CD4-positive, alpha-beta T cell treated with Interleukin-17A for 4 hours (primary cell): ENCODE measurements around the gene B4GALT7.
A peak's percentile ranks its signal among the peaks of the same experiment; 100 is the strongest.

Experiments used
- DNase-seq: peaks from one replicate; pipeline ENCODE4 v3.0.0-alpha.2; 2020; ENCODE audit warnings: mixed read lengths

The B4GALT7 gene

DNA sequence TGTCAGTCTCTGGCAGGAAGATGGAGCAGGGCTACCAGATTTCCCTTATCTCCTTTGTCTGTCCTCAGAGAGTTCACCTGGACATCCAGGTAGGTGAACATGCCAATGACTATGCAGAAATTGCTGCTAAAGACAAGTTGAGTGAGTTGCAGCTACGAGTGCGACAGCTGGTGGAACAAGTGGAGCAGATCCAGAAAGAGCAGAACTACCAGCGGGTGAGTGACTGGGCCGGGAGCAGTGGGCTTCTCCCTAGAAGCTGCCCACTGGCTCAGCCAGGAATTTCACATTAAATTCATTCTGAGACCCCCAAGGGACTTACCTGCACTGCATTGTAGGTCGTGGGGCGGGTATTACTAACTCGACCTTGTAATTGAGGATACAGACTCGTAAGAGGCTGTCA is 5.9 kb upstream of the B4GALT7 start:
- DNase-seq: no peak

DNA sequence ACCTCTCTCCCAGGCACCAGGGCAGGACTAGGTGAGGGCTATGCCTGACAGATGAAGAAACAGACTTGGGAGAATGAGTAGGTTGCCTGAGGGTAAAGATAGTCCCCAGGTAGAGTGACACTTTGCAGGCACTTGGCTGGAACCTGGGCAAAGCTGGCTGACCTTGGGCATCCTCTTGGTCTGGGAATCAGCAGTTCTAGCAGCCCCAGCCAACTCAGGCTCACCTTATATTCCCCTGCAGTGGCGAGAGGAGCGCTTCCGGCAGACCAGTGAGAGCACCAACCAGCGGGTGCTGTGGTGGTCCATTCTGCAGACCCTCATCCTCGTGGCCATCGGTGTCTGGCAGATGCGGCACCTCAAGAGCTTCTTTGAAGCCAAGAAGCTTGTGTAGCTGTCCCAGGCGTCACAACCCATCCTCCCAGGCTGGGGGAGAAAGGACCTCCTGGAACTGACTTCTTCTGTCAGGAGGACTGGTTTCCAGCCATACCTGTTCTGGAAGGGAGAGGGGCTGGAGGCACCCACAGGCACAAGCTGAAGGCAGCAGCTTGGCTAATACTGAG is 4.8 kb upstream of the B4GALT7 start:
- no peak for DNase-seq

DNA sequence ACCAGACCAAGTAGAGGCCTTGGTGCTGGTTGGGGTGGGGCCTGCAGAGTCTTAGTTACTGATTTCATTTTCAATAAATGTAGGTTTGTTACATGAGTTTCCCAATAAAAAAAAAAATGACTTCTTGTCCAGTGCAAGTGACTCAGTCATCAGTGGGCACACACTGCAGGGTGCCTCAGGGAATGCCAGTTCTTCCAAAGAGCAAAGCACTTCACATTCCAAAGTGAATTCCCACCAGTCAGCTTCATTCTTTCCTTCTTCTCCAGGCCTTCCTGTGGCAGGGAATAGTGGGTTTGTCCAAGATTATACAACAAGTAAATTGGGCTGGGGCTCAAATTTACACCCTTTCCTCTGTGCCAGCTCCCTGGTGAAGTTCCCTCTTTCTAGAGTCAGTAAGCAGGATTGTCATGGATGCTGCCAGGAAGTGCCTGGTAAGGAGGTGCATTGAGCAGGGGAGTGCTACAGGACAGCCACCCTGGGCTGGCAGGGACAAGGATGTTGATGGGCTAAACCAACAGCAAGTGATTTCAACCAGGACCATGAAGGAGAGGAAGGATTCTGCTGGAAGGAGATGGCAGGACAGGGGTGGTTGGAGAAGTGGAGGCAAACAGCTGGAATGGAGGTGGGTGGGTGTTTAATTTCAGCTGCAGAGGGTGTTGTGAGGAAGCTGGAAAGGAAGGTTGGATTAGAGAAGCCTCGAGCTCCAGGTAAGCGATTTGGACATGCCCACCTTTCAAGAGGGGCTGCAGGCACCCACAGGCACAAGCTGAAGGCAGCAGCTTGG is 3.7 kb upstream of the B4GALT7 start:
- DNase-seq: no peak

DNA sequence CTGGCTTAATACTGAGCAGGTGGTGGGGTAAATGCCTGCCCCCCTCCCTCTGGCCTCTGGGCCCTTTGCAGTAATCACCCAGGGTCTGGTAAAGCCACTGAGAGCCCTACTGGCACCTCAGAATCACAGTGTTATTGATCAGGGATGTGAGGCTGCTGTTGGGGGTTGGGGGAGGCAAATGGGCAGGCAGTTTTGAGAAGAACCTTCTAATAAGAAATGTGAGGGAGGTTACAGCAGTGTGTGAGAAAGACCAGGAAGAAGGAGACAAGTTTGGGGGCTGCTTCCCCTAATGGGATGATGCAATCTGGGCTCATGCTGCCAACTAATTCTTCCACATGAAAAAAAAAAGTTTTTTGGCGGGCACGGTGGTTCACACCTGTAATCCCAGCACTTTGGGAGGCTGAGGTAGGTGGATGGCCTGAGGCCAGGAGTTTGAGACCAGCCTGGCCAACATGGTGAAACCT is 3.1 kb upstream of the B4GALT7 start:
- no peak for DNase-seq

DNA sequence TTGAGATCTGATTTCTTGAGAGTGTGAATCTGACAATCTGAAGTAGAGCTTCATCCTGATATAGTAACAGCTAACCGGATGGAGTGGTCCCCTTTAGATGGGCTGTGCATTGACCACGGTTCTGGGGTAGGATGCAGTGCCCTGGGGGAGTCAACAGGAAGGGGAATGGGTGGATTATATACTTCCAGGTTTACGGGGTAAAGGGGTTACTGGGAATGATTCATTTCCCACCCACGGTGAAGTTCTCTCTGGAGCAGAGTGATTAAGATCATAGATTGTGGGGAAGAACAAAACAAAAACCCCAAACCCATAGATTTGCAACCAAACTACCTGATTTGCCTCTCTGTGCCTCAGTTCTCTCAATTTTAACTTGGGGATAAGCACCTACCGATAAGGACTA is 1.5 kb upstream of the B4GALT7 start:
- DNase-seq: no peak

DNA sequence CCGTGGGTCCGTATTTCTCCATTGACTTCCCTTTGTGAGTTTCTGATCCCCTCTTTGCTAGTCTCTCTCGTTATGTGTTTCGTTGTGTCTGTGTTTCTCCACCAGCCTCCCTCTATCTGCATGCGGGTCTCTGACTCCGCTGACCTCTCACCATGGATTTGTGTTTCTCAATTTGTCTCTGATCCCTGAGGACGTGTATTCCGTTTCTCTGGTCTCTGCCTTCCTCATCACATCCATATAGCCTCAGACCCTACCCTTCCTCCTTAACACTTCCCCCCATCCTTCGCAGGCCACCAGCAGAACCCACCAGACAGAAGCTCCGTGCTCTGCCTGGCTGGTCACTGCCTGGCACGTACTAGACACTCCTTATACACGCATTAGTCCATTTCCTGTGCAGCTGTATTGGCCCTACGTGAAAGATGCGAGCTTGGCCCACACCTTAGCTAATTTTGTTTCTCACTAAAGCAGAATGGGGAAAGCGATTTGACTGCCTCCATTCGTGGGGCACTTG is 631 bp downstream of the B4GALT7 start:
- DNase-seq: no peak

DNA sequence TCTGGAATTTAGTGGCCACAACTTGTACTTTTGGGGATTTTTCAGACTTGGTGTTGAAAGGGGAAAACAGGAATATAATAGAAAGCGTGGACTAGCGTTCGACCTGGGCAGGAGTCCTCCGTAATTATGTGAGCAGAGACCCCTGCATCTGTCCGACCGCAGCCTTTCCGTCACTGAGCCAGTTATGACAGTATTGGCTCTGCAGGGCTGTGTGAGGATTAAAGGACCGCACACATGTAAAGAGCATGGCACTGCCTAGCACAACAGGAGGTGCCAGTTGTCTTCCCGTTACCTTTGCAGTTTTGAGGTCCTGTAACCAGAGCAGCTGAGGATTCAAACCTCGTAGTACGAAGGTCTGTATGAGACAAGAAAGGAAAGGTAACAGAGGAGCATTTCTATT is 1.2 kb downstream of the B4GALT7 start:
- DNase-seq: no peak

DNA sequence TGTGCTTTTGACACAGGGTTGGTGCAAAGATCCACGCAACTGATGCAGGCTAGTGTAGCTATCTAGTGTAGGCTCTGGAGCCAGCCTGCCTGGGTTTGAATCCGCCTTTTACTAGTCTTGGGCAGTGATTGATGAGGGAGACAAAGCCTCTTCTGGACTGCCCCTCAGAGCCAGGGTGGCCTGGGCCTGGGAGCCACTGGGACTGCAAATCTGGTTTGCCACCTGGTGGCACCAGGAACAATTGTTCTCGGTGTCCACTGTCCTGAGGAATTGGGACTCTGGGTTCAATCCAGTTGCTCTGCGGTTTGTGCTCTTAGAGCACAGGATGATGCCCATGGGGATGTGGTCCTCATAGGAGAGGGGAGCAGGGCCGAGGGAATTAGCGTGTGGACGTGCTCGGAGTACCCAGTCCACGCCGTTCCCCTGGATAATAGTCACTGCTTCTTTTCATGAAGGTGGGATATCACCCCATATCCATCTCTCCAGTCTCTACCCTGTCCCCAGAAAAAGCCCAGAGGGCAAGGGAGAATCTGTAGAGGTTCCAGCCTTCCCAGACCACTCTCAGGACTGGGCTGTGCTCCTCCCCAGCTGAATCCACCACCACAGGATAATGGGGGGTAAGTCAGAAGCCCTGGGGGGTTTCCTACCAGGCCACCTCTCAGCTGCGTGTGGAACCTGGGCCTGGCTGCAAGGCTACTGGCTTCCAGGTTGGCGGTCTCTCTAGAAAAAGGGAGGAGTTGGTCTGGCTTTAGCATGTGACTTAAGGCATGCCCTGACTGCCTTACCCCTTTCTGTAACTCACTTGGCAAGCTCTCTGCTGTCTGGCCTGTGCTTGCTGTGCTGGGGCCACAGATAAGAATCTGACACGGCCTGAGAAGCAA is 1.9 kb downstream of the B4GALT7 start:
- no peak for DNase-seq

DNA sequence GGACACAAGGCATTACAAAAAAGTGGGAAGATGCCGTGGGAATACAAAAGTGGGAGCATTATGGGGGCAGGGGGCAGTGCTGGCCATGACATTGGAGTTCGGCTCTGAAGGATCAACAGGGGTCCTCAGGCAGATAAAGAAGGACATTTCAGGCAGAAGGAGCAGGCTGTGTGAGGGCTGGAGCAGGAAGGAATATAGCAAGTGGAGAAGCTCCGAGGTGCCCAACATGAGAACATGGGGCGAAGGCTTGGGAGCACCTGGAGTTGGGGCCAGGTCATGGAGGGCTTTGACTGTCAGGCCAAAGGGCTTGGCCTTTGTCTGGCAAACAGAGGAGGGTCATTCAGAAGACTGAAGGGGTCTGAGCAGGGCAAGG is 2.5 kb downstream of the B4GALT7 start:
- DNase-seq: no peak

DNA sequence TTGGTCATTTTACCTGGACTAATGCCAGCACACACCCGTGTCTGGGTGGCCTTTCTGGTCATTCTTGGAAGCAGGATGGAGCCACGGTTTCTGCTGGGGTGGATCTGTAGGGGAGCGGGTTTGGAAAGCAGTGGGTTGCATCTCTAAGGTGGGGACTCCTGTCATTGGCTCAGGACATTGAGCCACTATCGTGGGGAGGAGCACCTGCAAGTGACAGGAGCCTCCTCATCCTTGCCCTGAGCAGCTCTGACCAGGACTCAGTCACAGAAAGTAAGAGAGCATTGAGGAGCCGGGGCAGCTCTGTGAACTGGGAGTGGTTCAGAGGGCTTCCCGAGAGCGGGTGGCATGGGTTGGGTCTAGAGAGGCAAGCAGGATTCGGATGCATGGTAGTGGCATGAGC is 3.7 kb downstream of the B4GALT7 start:
- DNase-seq: no peak

DNA sequence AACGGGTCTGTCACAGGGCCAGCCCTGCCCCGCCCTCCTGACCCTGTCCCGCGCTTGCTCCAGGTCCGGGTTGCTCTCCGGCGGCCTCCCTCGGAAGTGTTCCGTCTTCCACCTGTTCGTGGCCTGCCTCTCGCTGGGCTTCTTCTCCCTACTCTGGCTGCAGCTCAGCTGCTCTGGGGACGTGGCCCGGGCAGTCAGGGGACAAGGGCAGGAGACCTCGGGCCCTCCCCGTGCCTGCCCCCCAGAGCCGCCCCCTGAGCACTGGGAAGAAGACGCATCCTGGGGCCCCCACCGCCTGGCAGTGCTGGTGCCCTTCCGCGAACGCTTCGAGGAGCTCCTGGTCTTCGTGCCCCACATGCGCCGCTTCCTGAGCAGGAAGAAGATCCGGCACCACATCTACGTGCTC is 4.2 kb downstream of the B4GALT7 start:
- DNase-seq: no peak

DNA sequence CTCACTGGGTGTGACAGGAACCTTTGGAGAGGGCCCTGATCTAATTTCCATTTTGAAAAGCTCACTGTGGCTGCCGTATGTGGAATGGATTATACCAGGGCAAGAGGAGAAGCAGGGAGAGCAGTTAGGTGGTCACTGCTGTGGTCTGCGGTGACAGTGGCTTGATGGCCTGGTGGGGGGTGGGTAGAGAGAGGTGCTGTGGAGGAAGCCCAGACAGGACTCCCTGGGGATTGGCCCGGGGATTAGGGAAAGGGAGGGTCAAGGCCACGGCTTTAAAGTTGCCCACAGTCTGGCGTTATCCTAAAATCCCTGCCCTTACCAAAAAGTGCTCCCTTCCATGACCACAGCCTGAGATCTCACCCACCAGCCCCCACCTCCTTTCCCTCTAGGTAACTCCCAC is 4.7 kb downstream of the B4GALT7 start:
- no peak for DNase-seq

DNA sequence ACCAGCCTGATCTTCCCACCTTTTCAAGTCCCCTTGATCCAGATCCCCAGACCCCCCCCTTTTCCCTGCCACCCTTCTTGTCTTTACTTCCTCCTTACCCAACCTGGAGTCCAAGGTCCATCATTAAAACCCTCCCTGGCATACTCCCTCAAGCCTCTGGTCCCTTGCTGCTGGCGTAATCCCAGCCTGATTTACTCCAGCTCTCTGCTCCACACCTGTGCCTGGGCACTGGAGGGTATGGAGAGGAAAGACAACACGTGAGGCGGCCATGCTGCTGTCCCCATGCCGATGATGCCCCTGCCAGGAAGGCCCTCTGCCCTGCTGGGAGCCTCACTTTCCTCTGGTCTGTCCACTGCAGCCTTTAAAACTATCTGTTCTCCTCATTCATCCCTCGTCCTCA is 5.1 kb downstream of the B4GALT7 start:
- DNase-seq: no peak

DNA sequence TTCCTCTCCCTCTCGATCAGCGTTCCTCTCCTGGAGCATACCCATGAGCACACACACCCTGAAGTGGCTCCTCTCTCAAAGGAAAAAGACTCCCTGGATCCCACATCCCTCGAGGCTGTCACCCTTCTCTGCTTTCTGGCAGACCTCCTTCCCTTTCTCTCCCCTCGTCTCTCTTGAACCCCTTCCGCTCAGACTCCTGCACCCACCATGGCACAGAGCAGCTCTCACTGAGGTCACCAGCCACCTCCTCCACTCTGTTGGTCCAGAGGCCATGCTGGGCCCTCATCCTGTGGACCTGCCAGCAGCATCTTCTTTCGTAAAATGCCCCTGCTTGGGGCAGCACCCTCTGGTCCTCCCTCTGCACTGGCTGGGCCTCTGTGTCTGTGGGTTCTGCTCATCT is 5.7 kb downstream of the B4GALT7 start:
- no peak for DNase-seq

DNA sequence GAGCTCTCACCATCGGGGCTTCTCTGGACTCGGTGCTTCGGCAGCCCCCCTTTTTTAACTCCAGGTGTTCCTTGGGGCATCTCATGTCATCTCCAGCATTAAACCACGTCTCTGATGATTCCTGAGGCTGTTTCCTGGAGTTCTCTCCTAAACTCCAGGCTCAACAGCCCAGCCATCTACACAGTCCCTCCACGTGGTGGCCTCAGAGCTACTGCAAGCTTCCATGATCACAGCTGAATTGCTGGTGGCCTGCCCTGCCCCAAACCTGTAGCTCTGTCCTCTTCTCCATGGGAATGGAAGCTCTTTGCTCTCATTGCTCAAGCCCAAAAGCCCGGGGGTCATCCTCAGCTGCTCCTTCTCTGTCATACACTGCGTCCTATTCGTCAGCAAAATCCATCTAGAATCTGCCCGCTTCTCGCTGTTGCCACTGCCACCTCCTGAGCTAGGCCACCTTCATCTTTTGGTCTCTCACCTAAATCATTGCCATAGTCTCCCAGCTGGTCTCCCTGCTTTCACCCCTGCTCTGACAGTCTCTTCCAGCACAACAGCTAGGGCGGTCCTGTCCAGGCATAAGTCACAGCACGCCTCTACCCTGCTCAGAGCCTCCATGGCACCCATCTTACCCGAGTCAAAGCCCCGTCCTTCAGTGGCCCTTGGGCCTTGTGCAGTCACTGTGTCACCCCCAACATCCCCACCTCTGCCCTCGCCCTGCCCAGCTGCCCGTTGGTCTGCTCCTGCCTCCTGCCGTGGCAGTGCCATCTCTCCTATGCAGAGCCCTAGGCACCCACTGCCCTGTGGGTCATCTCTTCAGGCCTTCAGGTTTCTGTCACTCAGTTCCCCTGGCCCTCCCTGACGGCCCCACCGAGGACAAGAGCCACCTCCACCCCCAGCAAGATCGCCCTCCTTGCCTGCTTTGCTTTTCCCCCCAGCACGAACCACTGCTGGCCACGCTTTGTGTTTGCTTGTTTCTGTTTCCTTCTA is 6.4 kb downstream of the B4GALT7 start:
- no peak for DNase-seq

DNA sequence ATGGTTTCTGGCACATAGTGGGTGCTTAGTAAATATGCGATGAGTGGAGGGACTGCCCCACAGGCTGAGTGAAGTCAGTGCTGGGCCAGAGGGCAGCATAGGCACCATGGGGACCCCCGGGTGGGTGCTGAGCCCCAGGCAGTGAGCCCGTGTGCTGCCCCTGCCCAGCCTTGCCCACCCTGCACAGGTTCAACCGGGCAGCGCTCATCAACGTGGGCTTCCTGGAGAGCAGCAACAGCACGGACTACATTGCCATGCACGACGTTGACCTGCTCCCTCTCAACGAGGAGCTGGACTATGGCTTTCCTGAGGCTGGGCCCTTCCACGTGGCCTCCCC is 7.2 kb downstream of the B4GALT7 start:
- no peak for DNase-seq

DNA sequence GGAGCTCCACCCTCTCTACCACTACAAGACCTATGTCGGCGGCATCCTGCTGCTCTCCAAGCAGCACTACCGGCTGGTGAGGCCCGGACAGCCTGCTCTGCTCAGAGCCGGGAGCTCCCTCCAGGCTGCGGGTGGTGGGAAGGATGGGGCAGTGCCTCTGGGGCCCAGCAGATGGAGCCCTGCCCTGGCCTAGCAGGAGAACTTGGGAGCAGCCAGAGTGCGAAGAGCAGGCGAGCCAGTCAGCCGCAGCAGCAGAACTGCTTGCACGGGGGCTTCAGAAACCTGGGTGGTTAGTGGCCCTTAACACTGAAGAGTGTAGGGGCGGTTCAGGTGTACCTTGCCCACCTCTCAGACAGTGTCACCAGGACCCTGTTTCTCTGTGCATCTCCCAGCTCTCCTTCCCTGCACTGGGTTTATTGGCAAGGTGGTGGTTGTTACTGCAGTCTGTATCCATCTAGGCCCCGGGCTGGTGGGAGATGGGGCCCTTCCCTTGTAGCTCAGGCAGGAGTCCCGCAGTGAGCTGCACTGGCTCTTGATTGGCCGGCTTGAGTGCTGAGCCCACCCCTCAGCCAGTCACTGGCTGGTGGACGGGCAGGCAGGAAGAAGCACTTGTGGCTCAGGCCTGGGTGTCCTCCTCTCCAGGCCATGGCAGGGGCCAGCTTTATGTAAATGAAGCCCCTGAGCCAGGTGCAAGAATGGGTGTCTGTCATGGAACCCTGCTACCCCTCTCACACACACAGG is 7.7 kb downstream of the B4GALT7 start:
- DNase-seq: peak; percentile 72

DNA sequence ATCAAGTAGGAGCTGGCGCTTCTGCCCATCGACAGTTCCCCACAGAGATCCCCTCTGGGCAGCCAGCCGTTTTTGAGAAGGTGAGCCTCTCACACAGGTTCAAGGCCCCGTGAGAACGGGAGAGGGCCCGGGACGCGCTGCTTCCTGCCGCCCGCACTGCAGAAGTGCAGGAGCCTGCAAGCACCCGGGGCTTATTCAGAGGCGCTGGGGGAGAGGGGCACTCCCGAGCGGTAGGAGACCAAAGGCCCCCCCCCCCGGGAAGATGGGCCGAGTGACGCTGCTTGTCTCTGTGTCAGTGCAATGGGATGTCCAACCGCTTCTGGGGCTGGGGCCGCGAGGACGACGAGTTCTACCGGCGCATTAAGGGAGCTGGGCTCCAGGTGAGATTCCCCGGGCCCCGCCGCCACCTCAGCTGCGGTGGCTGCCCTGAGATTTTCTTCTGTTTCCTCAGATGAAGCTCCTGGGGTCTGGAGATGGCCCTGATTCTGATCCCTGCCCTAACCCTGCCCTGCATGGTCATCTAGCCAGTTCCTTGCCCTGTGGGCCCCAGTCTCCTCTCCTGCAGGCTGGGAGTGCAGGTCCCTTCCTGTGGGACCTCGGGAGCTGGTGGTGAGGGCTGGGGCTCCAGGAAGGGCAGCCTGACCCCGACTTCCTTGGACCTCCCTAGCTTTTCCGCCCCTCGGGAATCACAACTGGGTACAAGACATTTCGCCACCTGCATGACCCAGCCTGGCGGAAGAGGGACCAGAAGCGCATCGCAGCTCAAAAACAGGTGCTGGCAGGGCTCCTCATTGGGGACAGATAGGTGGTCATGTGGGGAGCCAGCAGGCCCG is 8.5 kb downstream of the B4GALT7 start:
- no peak for DNase-seq

DNA sequence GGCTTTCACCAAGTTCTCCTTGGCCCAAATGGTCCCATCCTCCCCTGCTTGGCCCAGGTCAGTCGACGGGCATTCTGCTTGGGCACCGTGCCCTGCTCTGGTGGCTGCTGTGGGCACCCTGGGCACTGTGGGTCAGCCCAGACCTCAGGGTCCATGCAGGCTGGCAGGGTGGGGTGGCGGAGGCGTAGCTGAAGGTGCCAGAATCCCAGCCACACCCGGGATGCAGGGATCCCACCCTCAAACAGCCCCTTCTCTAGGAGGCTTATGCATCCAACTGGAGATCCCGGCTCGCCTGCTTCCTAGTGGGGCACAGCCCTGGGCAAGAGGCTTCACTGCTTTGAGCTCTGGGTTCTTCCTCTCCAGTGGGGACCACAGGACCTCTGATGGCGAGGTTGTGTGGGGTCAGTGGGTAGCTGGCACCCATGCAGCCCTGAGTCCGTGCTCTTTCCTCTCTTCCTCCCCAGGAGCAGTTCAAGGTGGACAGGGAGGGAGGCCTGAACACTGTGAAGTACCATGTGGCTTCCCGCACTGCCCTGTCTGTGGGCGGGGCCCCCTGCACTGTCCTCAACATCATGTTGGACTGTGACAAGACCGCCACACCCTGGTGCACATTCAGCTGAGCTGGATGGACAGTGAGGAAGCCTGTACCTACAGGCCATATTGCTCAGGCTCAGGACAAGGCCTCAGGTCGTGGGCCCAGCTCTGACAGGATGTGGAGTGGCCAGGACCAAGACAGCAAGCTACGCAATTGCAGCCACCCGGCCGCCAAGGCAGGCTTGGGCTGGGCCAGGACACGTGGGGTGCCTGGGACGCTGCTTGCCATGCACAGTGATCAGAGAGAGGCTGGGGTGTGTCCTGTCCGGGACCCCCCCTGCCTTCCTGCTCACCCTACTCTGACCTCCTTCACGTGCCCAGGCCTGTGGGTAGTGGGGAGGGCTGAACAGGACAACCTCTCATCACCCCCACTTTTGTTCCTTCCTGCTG is 9.4 kb downstream of the B4GALT7 start:
- DNase-seq: no peak
